Measurements from ENCODE around the gene RGS7. TPM values are rescaled to one million over a fixed set of nuclear protein-coding genes. Genes with fewer than 3 reads are reported as not detected.

Gene RGS7
- total and polyA plus RNA-seq, 2 of the 8 experiments (the other 6 are each of a cell fraction or from before 2014, with no cell fraction given), result 1.6 to 3.0 TPM

- no peaks in the 10 kb centered on the region for H3K4me1 ChIP-seq (replicated peaks in 1 of 4; ENCODE audit: control insufficient read depth in 3 of 4, insufficient read depth in 4 of 4, low read length in 3 of 4)
- no peak for DNase-seq (ENCODE audit: low read depth in 1 of 2, low spot score in 2 of 2)
- no peak overlapping the region for H3K4ac ChIP-seq (replicated peaks; ENCODE audit: insufficient read length, low read depth, low read length)
- 56% methylated on average over 3 of the region's 3 CpGs; no CpG with 5 or more reads in 1 of the 2 experiments for WGBS, 2 experiments (ENCODE audit: extremely low coverage in 1 of 2, insufficient coverage in 1 of 2, insufficient read length in 1 of 2, insufficient replicate concordance in 2 of 2, low coverage in 1 of 2, low lambda C conversion rate in 2 of 2, missing lambda C conversion rate in 1 of 2)
- no peak overlapping the region for H3K56ac ChIP-seq (replicated peaks; ENCODE audit: insufficient read length, low read depth, low read length)
- no peak overlapping the region for H3K4me2 ChIP-seq (ENCODE audit: insufficient read depth in 1 of 2, low read depth in 2 of 2, low read length in 2 of 2)
- H4K8ac ChIP-seq (ENCODE audit: extremely low read depth, insufficient read depth, low read length), result no peak overlapping the region
- no peak overlapping the region for H2AK5ac ChIP-seq (ENCODE audit: low read depth, low read length)
- H3K18ac ChIP-seq (ENCODE audit: extremely low read depth, low read length), result no peak overlapping the region
- H2AFZ ChIP-seq (ENCODE audit: low read length), result no peak overlapping the region
- no peak for FAIRE-seq
- H4K91ac ChIP-seq (replicated peaks; ENCODE audit: insufficient read length, low read length), result no peak overlapping the region
- no peaks in the 10 kb centered on the region for H3K79me2 ChIP-seq (ENCODE audit: control insufficient read depth in 1 of 2, insufficient read depth in 2 of 2, low read length in 2 of 2)
- no peak overlapping the region for H4K5ac ChIP-seq (ENCODE audit: insufficient read length, low read depth, low read length)
- no peak overlapping the region for H3K27ac ChIP-seq (ENCODE audit: low read depth, low read length)
- H3K9me3 ChIP-seq (ENCODE audit: insufficient read depth in 2 of 2, low read depth in 1 of 2, low read length in 1 of 2), result no peaks in the 10 kb centered on the region
- no peak overlapping the region for H2BK15ac ChIP-seq (ENCODE audit: low read length)
- no peaks in the 10 kb centered on the region for H3K27me3 ChIP-seq (replicated peaks in 1 of 4; ENCODE audit: control insufficient read depth in 3 of 4, extremely low read depth in 1 of 4, insufficient read depth in 3 of 4, low read length in 3 of 4)
- POLR2A ChIA-PET (ENCODE audit: partially characterized antibody), result no interaction called here
- H2BK120ac ChIP-seq (replicated peaks; ENCODE audit: low read depth, low read length), result no peak overlapping the region
- no peak overlapping the region for H2BK5ac ChIP-seq (ENCODE audit: low read depth, low read length)
- no peak overlapping the region for H3K14ac ChIP-seq (ENCODE audit: insufficient read length)
- H4K20me1 ChIP-seq (replicated peaks in 1 of 2; ENCODE audit: control insufficient read depth in 1 of 2, insufficient read depth in 2 of 2, low read length in 2 of 2), result no peaks in the 10 kb centered on the region
- no peak overlapping the region for H2BK12ac ChIP-seq (ENCODE audit: low read depth, low read length)
- no peaks in the 10 kb centered on the region for H3K23me2 ChIP-seq (ENCODE audit: low read depth, low read length)
- no peak overlapping the region for H3K23ac ChIP-seq (ENCODE audit: insufficient read length)
- no peaks in the 10 kb centered on the region for H3K79me1 ChIP-seq (ENCODE audit: low read depth, low read length)
- H2BK20ac ChIP-seq (ENCODE audit: low read length), result no peak overlapping the region
- CTCF ChIA-PET (ENCODE audit: partially characterized antibody), result interaction anchor here (0.5 to 1.5 kb wide), 4 partner anchors 8 to 135 kb away, joined by 3 to 6 read pairs (median 3); no protein-coding TSS in a partner anchor
- no peak overlapping the region for H3K9ac ChIP-seq (replicated peaks in 1 of 4; ENCODE audit: extremely low read depth in 1 of 4, low read depth in 3 of 4, low read length in 3 of 4)
- no peak overlapping the region for H3K4me3 ChIP-seq (ENCODE audit: extremely low read depth in 1 of 4, insufficient read depth in 2 of 4, low read depth in 3 of 4, low read length in 4 of 4)
- H3K36me3 ChIP-seq (ENCODE audit: control insufficient read depth in 2 of 4, insufficient read depth in 4 of 4, low read length in 3 of 4), result no peaks in the 10 kb centered on the region
- TF ChIP-seq BCL11A (IDR thresholded peaks at IDR 0.05; ENCODE audit: low read depth in 2 of 2, low read length in 2 of 2) (no peak), EZH2 (IDR thresholded peaks at IDR 0.05; ENCODE audit: low read depth, low read length, severe bottlenecking) (no peak), NANOG (IDR thresholded peaks at IDR 0.05; ENCODE audit: insufficient read depth, low read depth, low read length, poor library complexity, severe bottlenecking) (no peak), CBX8 (IDR thresholded peaks at IDR 0.05; ENCODE audit: borderline replicate concordance, low read depth, low read length) (no peak), JUN (IDR thresholded peaks at IDR 0.05; ENCODE audit: low read depth, low read length) (no peak)
Measured at GRCh38 chr1:240831922-240832321, 525.1 kb downstream of the RGS7 start.
